Heart right ventricle (tissue), 16 donors: ENCODE measurements around the gene TMEM18. TPM values are rescaled to one million over a fixed set of nuclear protein-coding genes. Genes with fewer than 3 reads are reported as not detected.

Source experiments
- ATAC-seq, 8 donors: fragments of 200-7000 bp; cut with Tn5 transposase; one replicate each; pipeline ENCODE4 v1.9.1; 2020; ENCODE audit warnings: mild to moderate bottlenecking in 8 of 8, moderate library complexity in 8 of 8, moderate number of reproducible peaks in 1 of 8
- DNase-seq, 2 donors: peaks; one replicate each; pipeline ENCODE4 v3.0.0-alpha.2; 2020
- H3K27ac ChIP-seq, 10 donors: fragments of 200-600 bp; sonication (generic) in 2 of 10; one replicate each; pipeline versions ENCODE4 v1.5.0 to v1.8.0; 2020 to 2022; ENCODE audit warnings: mild to moderate bottlenecking in 3 of 10
- H3K27me3 ChIP-seq, 7 donors: fragments of 200-600 bp; one replicate each; pipeline ENCODE4 v1.8.0; 2021 to 2022; ENCODE audit warnings: mild to moderate bottlenecking in 2 of 7
- H3K36me3 ChIP-seq, 9 donors: fragments of 200-600 bp; sonication (generic) in 1 of 9; one replicate each; pipeline versions ENCODE4 v1.5.0 to v1.8.0; 2020 to 2022; ENCODE audit warnings: mild to moderate bottlenecking in 2 of 9
- H3K4me1 ChIP-seq, 9 donors: fragments of 200-600 bp; sonication (generic) in 1 of 9; one replicate each; pipeline versions ENCODE4 v1.5.0 to v1.8.0; 2020 to 2022; ENCODE audit warnings: mild to moderate bottlenecking in 4 of 9
- H3K4me3 ChIP-seq, 10 donors: fragments of 200-600 bp; sonication (generic) in 2 of 10; one replicate each; pipeline versions ENCODE4 v1.5.0 to v1.8.0; 2020 to 2022; ENCODE audit warnings: mild to moderate bottlenecking in 7 of 10, moderate library complexity in 2 of 10
- H3K9me3 ChIP-seq, 11 donors: fragments of 200-600 bp in 10 of 11; sonication (generic) in 2 of 11; one replicate each; pipeline versions ENCODE4 v1.5.0 to v1.8.0; 2013 to 2022; ENCODE audit warnings: mild to moderate bottlenecking in 2 of 11, control low read depth in 1 of 11, moderate library complexity in 1 of 11
- WGBS, 2 donors: extraction: QIAGEN DNeasy Blood & Tissue Kit; methylation state at CpG; one replicate each; pipeline ENCODE4 v1.1.7; 2013; ENCODE audit warnings: inconsistent platforms in 1 of 2; 5-methylcytosine and 5-hydroxymethylcytosine counted together
- intact Hi-C, 10 donors: fragments of 100-400 bp; cut with DNase I; formaldehyde crosslinking; loops; one replicate each; pipeline versions ENCODE4 v1.11.1 to v1.14.2; 2022
- polyA plus RNA-seq, 2 donors: library from polyadenylated mRNA; stranded (reverse); fragments of 200-250 nt; gene quantifications; one replicate each; pipeline ENCODE4 v1.2.3, GENCODE V29; 2013
- total RNA-seq, 10 donors: library from RNA; stranded (reverse); fragmentation: NEBNext Ultra II Directional in 3 of 10; extraction: Animal tissue kit (Norgen Biotek cat#: 25700) in 3 of 10; gene quantifications; one replicate each; pipeline versions ENCODE4 v1.2.1 to v1.2.4, GENCODE V29; 2021 to 2023
- TF ChIP-seq, protein P1 (sequence below), 9 donors: fragments of 200-600 bp; sonication (generic) in 2 of 9; IDR thresholded peaks; one replicate each; pipeline versions ENCODE4 v1.5.0 to v1.8.0; 2021 to 2022; ENCODE audit warnings: antibody characterized with exemption in 9 of 9, mild to moderate bottlenecking in 5 of 9, moderate library complexity in 1 of 9
- donor health status: Arrhythmogenic right ventricular cardiomyopathy.
- donor health status: ischemic (EF 13 %, LVEDD 7.1; RV severe dilation, severe dysfunction).
- donor health status: healthy with polysubstance abuse.
- donor health status: DM: no; HTN: yes; CAD: no.
- donor health status: DM: no; HTN: no; CAD: no.
- donor health status: ischemic (EF 25% LVEDD 6.9; RV normal size, moderate dysfunction).
- donor health status: ischemic (EF 25% LVEDD 5.7; RV mildly dilated, moderate dysfunction).
- donor health status: healthy.
- donor health status: DM: yes; HTN: yes; CAD: no.
- donor health status: Ischemic cardiomyopathy.
- donor health status: ischemic (EF 35%, LVEDD 5.7; RV mildly dilated, moderate dysfunction).
- donor health status: nonischemic (EF 11% LVEDD 7.7; RV severe dilation, severe dysfunction).
- donor health status: DM: yes; HTN: yes; CAD: no.
- donor health status: PGD.
- donor health status: ischemic (EF 29% LVEDD 5.4; RV normal size, mild dysfunction).
- donor health status: nonischemic (EF 23%, LVEDD 6.1; RV moderate dilation, normal function).

TMEM18 gene
- total and polyA plus RNA-seq, 12 donors, result 10.1 to 21.9 (median 12.2) TPM

DNA sequence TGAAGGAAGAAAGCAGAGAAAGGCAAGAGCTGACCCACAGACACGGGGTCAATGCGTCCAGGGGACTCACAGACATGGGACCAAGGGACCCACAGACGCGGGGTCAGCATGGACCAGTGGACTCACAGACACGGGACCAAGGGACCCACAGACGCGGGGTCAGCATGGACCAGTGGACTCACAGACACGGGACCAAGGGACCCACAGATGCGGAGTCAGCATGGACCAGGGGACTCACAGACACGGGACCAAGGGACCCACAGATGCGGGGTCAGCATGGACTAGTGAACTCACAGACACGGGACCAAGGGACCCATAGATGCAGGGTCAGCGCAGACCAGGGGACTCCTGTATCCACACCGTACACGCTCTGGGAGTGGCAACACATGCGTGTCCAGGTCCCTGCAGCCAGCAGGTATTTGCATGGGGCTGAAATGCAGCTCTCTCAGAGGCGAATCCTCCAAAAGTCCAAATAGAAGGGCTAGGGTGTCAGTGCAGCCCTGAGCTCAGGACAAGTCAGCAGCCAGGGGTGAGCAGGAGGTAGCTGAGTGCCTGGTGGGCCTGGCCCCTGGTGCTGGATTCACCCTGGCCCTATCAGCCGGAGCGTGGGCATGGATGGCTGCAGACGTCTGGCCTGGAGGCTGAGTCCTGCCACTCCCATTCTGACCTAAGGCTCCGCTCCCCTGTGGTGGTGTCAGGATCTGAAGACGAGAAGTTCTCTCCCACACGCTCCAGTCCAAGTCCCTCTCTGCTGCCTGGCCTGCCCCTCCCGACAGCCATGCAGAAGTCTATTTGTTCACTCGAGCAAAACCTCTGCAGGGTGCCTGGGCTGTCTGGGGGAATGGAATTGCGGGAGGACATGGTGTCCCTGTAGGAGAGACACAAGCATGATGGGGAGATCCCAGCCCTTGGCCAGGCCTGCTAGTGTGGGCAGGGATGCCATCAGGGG lies 28.5 kb downstream of the TMEM18 start:
- Histone ChIP-seq H3K36me3 (no peaks in the 10 kb centered on the region), H3K27ac (no peak overlapping the region), H3K9me3 (no peaks in the 10 kb centered on the region), H3K4me1 (no peaks in the 10 kb centered on the region), H3K27me3 (peaks cover 0 to 55% (median 38%) of the 10 kb centered on the region in 7 donors), H3K4me3 (no peak overlapping the region)
- TF ChIP-seq, protein P1, sequence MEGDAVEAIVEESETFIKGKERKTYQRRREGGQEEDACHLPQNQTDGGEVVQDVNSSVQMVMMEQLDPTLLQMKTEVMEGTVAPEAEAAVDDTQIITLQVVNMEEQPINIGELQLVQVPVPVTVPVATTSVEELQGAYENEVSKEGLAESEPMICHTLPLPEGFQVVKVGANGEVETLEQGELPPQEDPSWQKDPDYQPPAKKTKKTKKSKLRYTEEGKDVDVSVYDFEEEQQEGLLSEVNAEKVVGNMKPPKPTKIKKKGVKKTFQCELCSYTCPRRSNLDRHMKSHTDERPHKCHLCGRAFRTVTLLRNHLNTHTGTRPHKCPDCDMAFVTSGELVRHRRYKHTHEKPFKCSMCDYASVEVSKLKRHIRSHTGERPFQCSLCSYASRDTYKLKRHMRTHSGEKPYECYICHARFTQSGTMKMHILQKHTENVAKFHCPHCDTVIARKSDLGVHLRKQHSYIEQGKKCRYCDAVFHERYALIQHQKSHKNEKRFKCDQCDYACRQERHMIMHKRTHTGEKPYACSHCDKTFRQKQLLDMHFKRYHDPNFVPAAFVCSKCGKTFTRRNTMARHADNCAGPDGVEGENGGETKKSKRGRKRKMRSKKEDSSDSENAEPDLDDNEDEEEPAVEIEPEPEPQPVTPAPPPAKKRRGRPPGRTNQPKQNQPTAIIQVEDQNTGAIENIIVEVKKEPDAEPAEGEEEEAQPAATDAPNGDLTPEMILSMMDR (IDR thresholded peaks at IDR 0.05), result no peak
- no peak for DNase-seq
- peak in 1 of 8 donors; percentile 28 for ATAC-seq
- 78 to 83% methylated on average over 26 of the region's 26 CpGs for WGBS, 2 donors
- intact Hi-C loops, result no loop called here

DNA sequence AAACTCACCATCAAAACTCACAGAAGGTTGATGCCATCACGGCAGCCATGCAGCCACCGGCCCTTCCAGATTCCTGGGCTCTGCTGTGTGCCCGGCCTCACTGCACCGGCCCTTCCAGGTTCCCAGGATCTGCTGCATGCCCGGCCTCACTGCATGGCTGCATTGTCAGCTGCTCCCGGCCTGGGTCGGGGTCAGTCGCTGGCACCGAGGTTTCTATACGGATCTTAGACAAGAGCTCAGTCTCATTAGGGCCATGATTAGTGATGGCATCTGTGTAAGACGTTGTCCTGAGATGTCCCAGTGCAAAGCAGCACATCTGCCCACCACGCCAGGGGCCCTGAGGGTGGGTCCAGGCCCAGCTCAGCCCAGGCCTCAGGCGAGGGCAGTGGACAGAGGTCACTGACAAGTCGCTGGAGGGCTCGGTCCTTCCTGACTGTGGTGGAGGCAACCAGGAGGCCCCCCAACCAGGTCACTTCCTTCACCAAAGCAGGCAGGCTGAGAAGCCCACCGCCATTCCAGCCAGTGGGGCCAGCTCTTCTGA lies 29.4 kb downstream of the TMEM18 start:
- H3K27ac ChIP-seq, result no peak overlapping the region
- no peaks in the 10 kb centered on the region for H3K4me1 ChIP-seq
- H3K27me3 ChIP-seq, result peaks cover 0 to 59% (median 43%) of the 10 kb centered on the region in 7 donors
- no peak for DNase-seq
- H3K9me3 ChIP-seq, result no peaks in the 10 kb centered on the region
- 85% methylated on average over 16 of the region's 16 CpGs for WGBS, 2 donors
- no peak for ATAC-seq
- H3K4me3 ChIP-seq, result no peak overlapping the region
- intact Hi-C loops, result no loop called here
- TF ChIP-seq, protein P1 (IDR thresholded peaks at IDR 0.05), result no peak
- H3K36me3 ChIP-seq, result no peaks in the 10 kb centered on the region

DNA sequence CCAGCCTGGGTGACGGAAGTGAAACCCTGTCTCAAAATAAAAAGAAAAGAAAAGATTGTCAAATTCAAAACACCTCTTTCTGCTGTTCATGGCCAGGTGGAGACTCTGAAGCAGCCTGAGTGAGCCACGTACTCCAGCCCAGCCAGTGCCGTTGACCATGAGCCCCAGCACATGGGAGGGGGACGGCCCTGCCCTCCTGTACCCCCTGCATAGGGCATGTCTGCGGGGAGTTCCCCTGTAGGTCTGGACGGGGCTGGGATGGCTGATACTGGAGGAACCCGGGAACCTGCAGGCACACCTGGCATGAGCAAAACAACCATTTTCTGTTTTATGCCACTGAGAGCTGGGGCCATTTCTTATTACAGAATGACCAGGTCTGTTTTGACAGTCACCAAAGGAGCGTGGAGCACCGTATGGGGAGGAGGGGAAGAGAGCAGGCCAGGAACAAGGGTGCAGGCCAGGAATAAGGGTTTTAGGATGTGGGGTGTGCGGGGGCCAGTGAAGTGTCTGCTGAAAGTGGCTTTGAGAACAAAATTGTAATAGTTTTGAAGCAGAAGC lies 30.1 kb downstream of the TMEM18 start:
- no peak for DNase-seq
- Histone ChIP-seq H3K27ac (no peak overlapping the region), H3K9me3 (no peaks in the 10 kb centered on the region), H3K4me3 (no peak overlapping the region), H3K36me3 (no peaks in the 10 kb centered on the region), H3K27me3 (peaks cover 0 to 59% (median 43%) of the 10 kb centered on the region in 7 donors), H3K4me1 (no peaks in the 10 kb centered on the region)
- intact Hi-C loops, result no loop called here
- WGBS, 2 donors, result 79 to 81% methylated on average over 10 of the region's 10 CpGs
- TF ChIP-seq, protein P1 (IDR thresholded peaks at IDR 0.05), result no peak
- no peak for ATAC-seq

- no peak for ATAC-seq
These were observed 32.3 kb downstream of the TMEM18 start for GRCh38 chr2:644871-645270.

More at GRCh38 chr2:644871-645270, 32.3 kb downstream of the TMEM18 start:
- intact Hi-C loops, result no loop called here
- Histone ChIP-seq H3K9me3 (no peaks in the 10 kb centered on the region), H3K27ac (no peak overlapping the region), H3K4me1 (no peaks in the 10 kb centered on the region), H3K4me3 (no peak overlapping the region), H3K36me3 (no peaks in the 10 kb centered on the region), H3K27me3 (peaks cover 0 to 54% (median 43%) of the 10 kb centered on the region in 7 donors)
- no peak for DNase-seq
- TF ChIP-seq, protein P1 (IDR thresholded peaks at IDR 0.05), result no peak
- 55 to 66% methylated on average over 5 of the region's 5 CpGs for WGBS, 2 donors
